H1 (cell line): ENCODE data around the gene COQ8A. TPM values are rescaled to one million over a fixed set of nuclear protein-coding genes. Genes with fewer than 3 reads are reported as not detected.

ENCODE experiments used
- CTCF ChIA-PET: fragments of 300-600 bp; sonication (Branson Sonifier 250); formaldehyde crosslinking; loops from one replicate; lab custom pipeline; 2021; ENCODE audit not compliant: partially characterized antibody; lab: Charles Lee
- POLR2A ChIA-PET: fragments of 300-600 bp; sonication (Branson Sonifier 250); formaldehyde crosslinking; loops from one replicate; lab custom pipeline; 2021; ENCODE audit warnings: inconsistent platforms; ENCODE audit not compliant: partially characterized antibody; lab: Charles Lee
- DNase-seq, 2 experiments: peaks; one replicate each; pipeline versions ENCODE4 v3.0.0 to v3.0.0-alpha.2; 2010 to 2022; ENCODE audit warnings: low spot score in 2 of 2, low read depth in 1 of 2, mixed read lengths in 1 of 2
- FAIRE-seq: peaks from 2 replicates; lab custom pipeline; 2011; peaks lifted over from hg19 to GRCh38; lab: Jason Lieb, UNC
- H2AFZ ChIP-seq: 2 replicates; pipeline ENCODE4 v1.8.1; 2012; ENCODE audit warnings: low read length, inconsistent platforms
- H2AK5ac ChIP-seq: 2 replicates; pipeline ENCODE4 v1.6.1; 2013; ENCODE audit warnings: low read depth, low read length
- H2BK120ac ChIP-seq: replicated peaks from 2 replicates; pipeline ENCODE3; 2013; ENCODE audit warnings: low read depth, low read length, inconsistent platforms
- H2BK12ac ChIP-seq: 2 replicates; pipeline ENCODE4 v1.6.1; 2013; ENCODE audit warnings: low read depth, low read length
- H2BK15ac ChIP-seq: 2 replicates; pipeline ENCODE4 v1.6.1; 2013; ENCODE audit warnings: low read length
- H2BK20ac ChIP-seq: 2 replicates; pipeline ENCODE4 v1.6.1; 2013; ENCODE audit warnings: low read length
- H2BK5ac ChIP-seq: 2 replicates; pipeline ENCODE4 v1.6.1; 2013; ENCODE audit warnings: low read depth, low read length
- H3K14ac ChIP-seq: 2 replicates; pipeline ENCODE4 v1.6.1; 2013; ENCODE audit warnings: inconsistent platforms; ENCODE audit not compliant: insufficient read length
- H3K18ac ChIP-seq: 2 replicates; pipeline ENCODE4 v1.6.1; 2013; ENCODE audit warnings: low read length; ENCODE audit errors: extremely low read depth
- H3K23ac ChIP-seq: 2 replicates; pipeline ENCODE4 v1.6.1; 2013; ENCODE audit warnings: inconsistent platforms; ENCODE audit not compliant: insufficient read length
- H3K23me2 ChIP-seq: 2 replicates; pipeline ENCODE4 v1.6.1; 2013; ENCODE audit warnings: low read depth, low read length
- H3K27ac ChIP-seq: 2 replicates; pipeline ENCODE4 v1.6.1; 2011; ENCODE audit warnings: low read depth, low read length, inconsistent platforms
- H3K27me3 ChIP-seq, 4 experiments: replicated peaks in 1 of 4; 1 replicate in 1 of 4; 2 replicates in 3 of 4; pipeline versions ENCODE4 v1.6.1 to v1.8.1; 2011 to 2013; ENCODE audit warnings: low read length in 3 of 4, mild to moderate bottlenecking in 3 of 4, inconsistent platforms in 2 of 4, mixed read lengths in 2 of 4, moderate library complexity in 1 of 4; ENCODE audit not compliant: control insufficient read depth in 3 of 4, insufficient read depth in 3 of 4; ENCODE audit errors: extremely low read depth in 1 of 4
- H3K36me3 ChIP-seq, 4 experiments: 2 replicates each; pipeline versions ENCODE4 v1.6.1 to v1.8.1; 2011 to 2013; ENCODE audit warnings: mild to moderate bottlenecking in 4 of 4, low read length in 3 of 4, moderate library complexity in 2 of 4, control low read depth in 1 of 4, inconsistent platforms in 1 of 4; ENCODE audit not compliant: insufficient read depth in 4 of 4, control insufficient read depth in 2 of 4
- H3K4ac ChIP-seq: replicated peaks from 2 replicates; pipeline ENCODE3; 2013; ENCODE audit warnings: low read length, low read depth, mixed read lengths, inconsistent platforms; ENCODE audit not compliant: insufficient read length
- H3K4me1 ChIP-seq, 4 experiments: replicated peaks in 1 of 4; 1 replicate in 1 of 4; 2 replicates in 3 of 4; pipeline versions ENCODE4 v1.6.1 to v1.8.1; 2011 to 2013; ENCODE audit warnings: low read length in 3 of 4, inconsistent platforms in 2 of 4, mixed read lengths in 1 of 4; ENCODE audit not compliant: insufficient read depth in 4 of 4, control insufficient read depth in 3 of 4
- H3K4me2 ChIP-seq, 2 experiments: 2 replicates each; pipeline versions ENCODE4 v1.6.1 to v1.8.1; 2011 to 2013; ENCODE audit warnings: low read depth in 2 of 2, low read length in 2 of 2, control low read depth in 1 of 2, inconsistent platforms in 1 of 2, mild to moderate bottlenecking in 1 of 2; ENCODE audit not compliant: insufficient read depth in 1 of 2
- H3K4me3 ChIP-seq, 4 experiments: fragments of 200-600, 300-600 bp in 1 of 4; sonication (generic), shearing (Covaris generic), sonication (Bioruptor Twin) in 1 of 4; 2 replicates each; pipeline versions ENCODE4 v1.5.1 to v1.8.1; 2011 to 2016; ENCODE audit warnings: low read length in 4 of 4, low read depth in 3 of 4, control low read depth in 2 of 4, inconsistent platforms in 2 of 4, mild to moderate bottlenecking in 2 of 4, mixed read lengths in 1 of 4, moderate library complexity in 1 of 4; ENCODE audit not compliant: insufficient read depth in 2 of 4; ENCODE audit errors: extremely low read depth in 1 of 4
- H3K56ac ChIP-seq: replicated peaks from 2 replicates; pipeline ENCODE3; 2013; ENCODE audit warnings: low read depth, mild to moderate bottlenecking, mixed read lengths, low read length, inconsistent platforms; ENCODE audit not compliant: insufficient read length
- H3K79me1 ChIP-seq: 2 replicates; pipeline ENCODE4 v1.6.1; 2013; ENCODE audit warnings: low read depth, low read length, control low read depth
- H3K79me2 ChIP-seq, 2 experiments: 2 replicates each; pipeline versions ENCODE4 v1.6.1 to v1.8.1; 2012 to 2013; ENCODE audit warnings: low read length in 2 of 2, mild to moderate bottlenecking in 2 of 2, inconsistent platforms in 1 of 2; ENCODE audit not compliant: insufficient read depth in 2 of 2, control insufficient read depth in 1 of 2
- H3K9ac ChIP-seq, 4 experiments: replicated peaks in 1 of 4; 1 replicate in 1 of 4; 2 replicates in 3 of 4; pipeline versions ENCODE4 v1.6.1 to v1.8.1; 2011 to 2013; ENCODE audit warnings: low read depth in 3 of 4, low read length in 3 of 4, control low read depth in 2 of 4, mild to moderate bottlenecking in 2 of 4, moderate library complexity in 2 of 4, inconsistent platforms in 1 of 4; ENCODE audit errors: extremely low read depth in 1 of 4
- H3K9me3 ChIP-seq, 2 experiments: 2 replicates each; pipeline versions ENCODE4 v1.6.1 to v1.8.1; 2012 to 2013; ENCODE audit warnings: mild to moderate bottlenecking in 2 of 2, moderate library complexity in 2 of 2, control low read depth in 1 of 2, inconsistent platforms in 1 of 2, low read depth in 1 of 2, low read length in 1 of 2, mixed read lengths in 1 of 2; ENCODE audit not compliant: insufficient read depth in 2 of 2
- H4K20me1 ChIP-seq, 2 experiments: replicated peaks in 1 of 2; 2 replicates each; pipeline versions ENCODE3 to v1.8.1; 2011 to 2013; ENCODE audit warnings: inconsistent platforms in 2 of 2, low read length in 2 of 2, mild to moderate bottlenecking in 1 of 2; ENCODE audit not compliant: insufficient read depth in 2 of 2, control insufficient read depth in 1 of 2
- H4K5ac ChIP-seq: 2 replicates; pipeline ENCODE4 v1.6.1; 2013; ENCODE audit warnings: low read length, low read depth, mixed read lengths, inconsistent platforms; ENCODE audit not compliant: insufficient read length
- H4K8ac ChIP-seq: 2 replicates; pipeline ENCODE4 v1.8.0; 2013; ENCODE audit warnings: mild to moderate bottlenecking, moderate library complexity, low read length, inconsistent platforms; ENCODE audit not compliant: insufficient read depth; ENCODE audit errors: extremely low read depth
- H4K91ac ChIP-seq: replicated peaks from 2 replicates; pipeline ENCODE3; 2013; ENCODE audit warnings: low read length, mixed read lengths, inconsistent platforms; ENCODE audit not compliant: insufficient read length
- CBX5 ChIP-seq: fragments of 300-800, 300-1000 bp; sonication (generic); IDR thresholded peaks from 2 replicates; pipeline ENCODE4 v1.7.1; 2016; ENCODE audit warnings: antibody characterized with exemption, low read length, low read depth
- EP300 ChIP-seq, 2 experiments: IDR thresholded peaks; 1 replicate in 1 of 2; 2 replicates in 1 of 2; pipeline ENCODE4 v1.6.1; 2011 to 2012; ENCODE audit warnings: low read depth in 2 of 2, low read length in 2 of 2, mild to moderate bottlenecking in 2 of 2, borderline replicate concordance in 1 of 2, inconsistent platforms in 1 of 2, moderate library complexity in 1 of 2
- FOSL1 ChIP-seq: IDR thresholded peaks from 2 replicates; pipeline ENCODE4 v1.6.1; 2011; ENCODE audit warnings: mild to moderate bottlenecking, low read depth, low read length, moderate library complexity; ENCODE audit not compliant: insufficient read depth
- NANOG ChIP-seq: IDR thresholded peaks from 2 replicates; pipeline ENCODE4 v1.6.1; 2011; ENCODE audit warnings: low read length, low read depth, mild to moderate bottlenecking, inconsistent platforms; ENCODE audit not compliant: insufficient read depth, poor library complexity, severe bottlenecking
- NRF1 ChIP-seq: IDR thresholded peaks from 2 replicates; pipeline ENCODE4 v1.6.1; 2011; ENCODE audit warnings: mild to moderate bottlenecking, low read depth, low read length, improper control_type of control experiment
- RBBP5 ChIP-seq: IDR thresholded peaks from 2 replicates; pipeline ENCODE4 v1.7.1; 2012; ENCODE audit warnings: low read depth, mild to moderate bottlenecking, inconsistent platforms, low read length, moderate library complexity, borderline replicate concordance
- RXRA ChIP-seq: IDR thresholded peaks from 2 replicates; pipeline ENCODE4 v1.6.1; 2011; ENCODE audit warnings: low read depth, mild to moderate bottlenecking, low read length, moderate library complexity; ENCODE audit not compliant: insufficient read depth
- TCF12 ChIP-seq: IDR thresholded peaks from 2 replicates; pipeline ENCODE4 v1.6.1; 2011; ENCODE audit warnings: low read depth, mild to moderate bottlenecking, low read length
- USF2 ChIP-seq: IDR thresholded peaks from 2 replicates; pipeline ENCODE4 v1.6.1; 2011; ENCODE audit warnings: low read length, improper control_type of control experiment
- WGBS, 2 experiments: shearing (Covaris generic) in 1 of 2; methylation state at CpG; one replicate each; pipeline versions ENCODE4 v1.1.6 to v1.1.7; 2013 to 2015; ENCODE audit warnings: low lambda C conversion rate in 2 of 2, mixed read lengths in 2 of 2, inconsistent platforms in 1 of 2, low coverage in 1 of 2, missing lambda C conversion rate in 1 of 2; ENCODE audit not compliant: insufficient replicate concordance in 2 of 2, insufficient coverage in 1 of 2, insufficient read length in 1 of 2; ENCODE audit errors: extremely low coverage in 1 of 2, missing lambda C conversion rate in 1 of 2; 5-methylcytosine and 5-hydroxymethylcytosine counted together
- polyA plus RNA-seq, 7 experiments: library from polyadenylated mRNA; depleted of rRNA in 3 of 7; stranded (reverse) in 5 of 7; unstranded in 2 of 7; fragments of >200 nt in 5 of 7; fragments of 200-250 nt in 2 of 7; gene quantifications; 1 replicate in 5 of 7; 2 replicates in 1 of 7; 4 replicates in 1 of 7; pipeline versions ENCODE4 v1.2.1 to v1.2.3, GENCODE V29; 2011 to 2013; ENCODE audit warnings: missing spikeins in 2 of 7, mixed read lengths in 2 of 7
- total RNA-seq: library from RNA; stranded (reverse); fragmentation: NEBNext Ultra II Directional; extraction: Animal tissue kit (Norgen Biotek cat#: 25700); gene quantifications from 2 replicates; pipeline ENCODE4 v1.2.1, GENCODE V29; 2021

Gene COQ8A
- total and polyA plus RNA-seq, 2 of the 8 experiments (the other 6 are each of a cell fraction or from before 2014, with no cell fraction given), result 28.5 to 38.9 TPM

DNA sequence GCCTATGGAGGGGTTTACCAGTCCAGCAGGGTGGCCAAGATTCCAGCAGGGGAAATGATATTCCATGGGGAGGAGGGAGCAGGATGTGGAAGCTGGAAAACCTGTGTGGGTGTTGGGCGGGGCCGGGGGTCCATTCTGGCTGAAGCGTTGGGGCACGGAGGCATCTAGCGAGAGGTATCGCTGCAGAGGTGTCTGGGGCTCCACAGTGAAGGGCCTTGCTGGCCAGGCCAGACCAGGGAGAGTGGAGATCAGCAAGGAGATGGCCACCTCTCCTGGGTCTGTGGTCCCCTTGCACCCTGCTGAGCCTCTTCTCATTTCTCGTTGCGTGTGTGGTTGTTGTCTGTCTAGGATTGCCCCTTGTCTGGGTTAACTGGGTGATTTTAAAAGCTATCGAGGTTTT is 6.2 kb downstream of the COQ8A start:
- no peaks in the 10 kb centered on the region; the same call in 1 of the 2 replicates for H3K23me2 ChIP-seq
- peaks cover 3 to 4% of the 10 kb centered on the region in 2 experiments for H4K20me1 ChIP-seq
- 94% methylated on average over 9 of the region's 9 CpGs; no CpG with 5 or more reads in 1 of the 2 experiments for WGBS, 2 experiments
- H3K36me3 ChIP-seq, result no peaks in the 10 kb centered on the region
- peaks cover 12% of the 10 kb centered on the region for H3K79me1 ChIP-seq
- no peak overlapping the region for H2BK12ac ChIP-seq
- 0 out of 7 replicates have a peak overlapping the region, but pooled peaks of 1 of the 4 experiments have one; percentile 14 for H3K9ac ChIP-seq
- H4K91ac ChIP-seq, result no peak overlapping the region
- H2BK120ac ChIP-seq, result no peak overlapping the region
- no peak for DNase-seq
- H2AK5ac ChIP-seq, result no peak overlapping the region
- TF ChIP-seq NANOG (no peak), RXRA (no peak), CBX5 (no peak), TCF12 (no peak), NRF1 (no peak), EP300 (IDR thresholded peaks at IDR 0.05; ENCODE audit: borderline replicate concordance in 1 of 2, low read depth in 2 of 2, low read length in 2 of 2) (no peak), FOSL1 (no peak), RBBP5 (no peak), USF2 (no peak)
- no peak overlapping the region for H3K23ac ChIP-seq
- H3K27me3 ChIP-seq, result no peaks in the 10 kb centered on the region
- no peak overlapping the region for H3K56ac ChIP-seq
- no peak overlapping the region for H2BK20ac ChIP-seq
- no peaks in the 10 kb centered on the region; a peak in 1 of 4 replicates for H3K9me3 ChIP-seq
- H2BK5ac ChIP-seq, result no peak overlapping the region
- H2AFZ ChIP-seq, result no peak overlapping the region
- H3K18ac ChIP-seq, result no peak overlapping the region
- no peak overlapping the region for H3K27ac ChIP-seq
- peaks cover 0 to 11% (median 3%) of the 10 kb centered on the region in 4 experiments; a peak in 4 of 7 replicates for H3K4me1 ChIP-seq
- no peak overlapping the region for H4K5ac ChIP-seq
- no peak overlapping the region for H3K14ac ChIP-seq
- ChIA-PET CTCF (interaction anchor here (0.8 to 1.6 kb wide), 3 partner anchors 18 to 35 kb away, joined by 3 to 5 read pairs (median 3); no protein-coding TSS in a partner anchor), POLR2A (no interaction called here)
- H3K4me3 ChIP-seq, result no peak overlapping the region
- FAIRE-seq, result no peak
- peak overlapping the region; percentile 10 for H3K4ac ChIP-seq
- H4K8ac ChIP-seq, result no peak overlapping the region
- no peak overlapping the region for H2BK15ac ChIP-seq
- no peak overlapping the region; a peak in 1 of 4 replicates for H3K4me2 ChIP-seq
- peaks cover 0 to 80% of the 10 kb centered on the region in 2 experiments; a peak in 2 of 4 replicates for H3K79me2 ChIP-seq
